ENCODE measurements around the gene VMP1. TPM values are rescaled to one million over a fixed set of nuclear protein-coding genes. Genes with fewer than 3 reads are reported as not detected.
"Not testable (repeated sequence)": the region's sequence is repeated elsewhere in the genome, so short reads cannot be mapped to it uniquely, and the experiment has no call there.

VMP1 gene
- polyA plus RNA-seq, 1 donor, result 111 TPM

DNA sequence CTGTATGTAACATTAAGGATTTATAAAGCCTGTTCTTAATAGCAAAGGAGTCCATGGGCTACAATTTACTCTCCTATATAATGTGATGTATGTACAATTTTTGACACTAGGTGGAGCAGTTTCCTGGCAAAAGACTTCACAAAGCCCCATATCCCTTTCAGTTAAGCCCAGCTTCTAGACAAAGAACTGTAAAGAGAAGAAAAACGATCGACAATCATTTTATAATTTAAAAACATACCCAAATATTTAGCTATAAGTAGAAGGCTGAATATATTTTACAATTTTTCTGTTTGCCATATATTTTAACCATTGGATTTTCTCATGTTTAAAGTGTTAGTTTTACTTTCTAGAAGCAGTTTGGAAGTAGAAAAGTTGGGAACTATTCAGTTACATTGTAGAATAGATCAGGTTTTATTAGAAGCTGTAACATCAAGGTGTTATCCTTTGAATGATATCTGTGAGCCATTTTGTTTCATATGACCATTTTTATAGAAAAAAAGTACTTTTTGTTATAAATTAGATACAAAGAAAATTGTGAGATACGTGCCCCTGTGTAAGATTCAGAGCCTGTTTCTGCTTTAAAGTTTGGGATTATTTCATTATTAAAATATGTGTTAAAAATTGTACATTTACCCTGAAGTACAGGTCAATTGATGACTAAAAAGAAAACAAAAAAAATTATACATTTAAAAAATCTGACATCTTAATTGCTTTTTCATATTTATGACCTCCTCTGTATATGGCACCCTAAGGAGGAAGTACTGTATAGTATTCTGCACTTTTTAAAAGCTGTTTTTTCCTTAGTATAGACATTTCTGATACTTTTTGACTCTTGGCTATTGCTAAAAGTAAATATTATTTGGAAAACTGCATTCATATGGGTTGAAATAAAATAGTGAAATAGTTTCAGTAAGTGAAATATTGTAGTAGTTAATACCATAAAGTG, 46.3 kb downstream of the VMP1 start:
- peak; percentile 89 for DNase-seq

DNA sequence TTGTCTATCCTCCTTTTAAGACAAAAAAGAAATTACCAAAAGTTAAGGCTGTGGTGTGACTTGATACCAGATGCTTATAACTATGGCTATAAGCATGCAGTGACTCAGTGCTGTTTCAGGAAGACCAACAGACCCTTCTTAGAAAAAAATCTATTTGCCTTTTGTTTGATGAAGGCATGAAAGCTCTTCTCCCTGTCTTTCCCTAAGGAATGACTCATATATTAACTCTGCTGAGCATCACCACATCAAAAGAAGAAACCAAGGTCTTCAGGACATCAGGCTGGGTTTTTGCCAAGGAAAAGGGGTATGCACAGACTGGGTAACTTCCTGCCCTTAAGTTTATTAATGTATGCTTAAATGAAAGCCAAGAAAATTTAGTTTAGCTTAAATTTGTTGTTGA, 47.1 kb downstream of the VMP1 start:
- DNase-seq, result no peak

DNA sequence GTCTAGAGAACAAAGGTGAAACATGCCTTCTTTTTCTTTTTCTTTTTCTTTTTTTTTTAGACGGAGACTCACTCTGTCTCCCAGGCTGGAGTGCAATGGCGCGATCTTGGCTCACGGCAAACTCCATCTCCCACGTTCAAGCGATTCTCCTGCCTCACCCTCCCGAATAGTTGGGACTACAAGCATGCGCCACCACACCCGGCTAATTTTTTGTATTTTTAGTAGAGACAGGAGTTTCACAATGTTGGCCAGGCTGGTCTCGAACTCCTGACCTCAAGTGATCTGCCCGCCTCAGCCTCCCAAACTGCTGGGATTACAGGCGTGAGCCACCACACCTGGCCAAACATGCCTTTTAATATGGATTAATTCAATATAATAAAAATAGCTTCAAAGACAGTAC, 47.6 kb downstream of the VMP1 start:
- not testable (repeated sequence) for DNase-seq

DNA sequence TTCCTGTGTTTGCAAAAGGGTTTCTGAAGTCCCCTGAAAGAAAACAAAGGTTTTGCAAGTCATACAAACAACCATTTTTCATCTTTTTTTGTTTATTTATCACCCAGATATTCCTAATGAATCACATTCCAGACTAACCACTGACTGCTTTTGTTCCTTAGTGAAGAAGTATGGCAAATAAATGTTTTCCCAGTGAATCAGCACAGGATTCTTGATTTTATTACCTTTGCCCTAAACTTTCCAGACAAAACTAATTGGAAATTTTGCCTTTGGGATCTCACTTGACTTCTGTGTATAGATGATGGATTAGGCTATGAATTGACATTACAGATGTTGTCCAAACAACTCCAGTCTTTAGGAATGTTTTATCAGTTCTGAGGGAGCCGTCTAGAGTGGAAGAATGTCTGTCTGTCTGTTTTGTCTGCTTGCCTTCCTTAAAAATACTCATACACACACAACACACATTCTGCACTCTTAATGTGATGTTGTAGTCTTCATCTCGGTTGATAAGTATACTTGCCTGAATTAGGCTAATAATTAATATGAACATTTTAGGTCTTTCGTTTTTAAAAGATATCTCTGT, 48.9 kb downstream of the VMP1 start:
- no peak for DNase-seq

DNA sequence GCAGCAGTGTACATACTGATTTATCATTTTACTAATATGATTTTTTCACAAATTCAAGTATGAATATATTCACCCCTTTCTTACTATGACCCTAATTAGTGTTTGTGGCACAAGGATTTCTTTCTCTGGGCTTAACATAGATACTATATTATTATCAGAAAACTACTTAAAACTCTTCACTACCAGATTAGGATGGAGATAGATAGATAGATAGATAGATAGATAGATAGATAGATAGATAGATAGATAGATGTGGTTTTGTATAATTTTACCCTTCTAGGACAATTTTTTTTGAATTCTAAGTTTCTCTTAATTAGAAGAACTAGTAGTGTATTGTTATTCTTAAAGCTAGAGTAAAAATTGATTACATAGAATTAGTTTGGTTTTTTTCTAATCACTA, 49.6 kb downstream of the VMP1 start:
- DNase-seq, result no peak

DNA sequence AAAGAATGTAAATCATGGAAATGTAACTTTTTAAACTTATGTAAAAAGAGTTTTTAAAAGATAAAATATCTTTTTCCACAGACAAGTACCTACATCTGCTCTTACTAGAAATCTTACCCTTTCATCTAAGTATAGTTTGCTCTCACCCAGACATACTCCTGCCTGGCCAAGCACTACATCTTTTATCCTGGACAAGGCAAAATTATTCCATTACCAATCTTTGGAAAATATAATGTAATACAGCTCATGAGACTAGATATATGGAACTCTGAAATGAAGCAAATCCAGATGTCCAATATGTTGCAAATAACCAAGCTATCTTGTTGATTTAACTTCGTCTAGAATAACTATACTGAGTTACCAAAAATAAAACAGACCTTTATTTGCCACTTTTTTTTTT, 50.0 kb downstream of the VMP1 start:
- no peak for DNase-seq

DNA sequence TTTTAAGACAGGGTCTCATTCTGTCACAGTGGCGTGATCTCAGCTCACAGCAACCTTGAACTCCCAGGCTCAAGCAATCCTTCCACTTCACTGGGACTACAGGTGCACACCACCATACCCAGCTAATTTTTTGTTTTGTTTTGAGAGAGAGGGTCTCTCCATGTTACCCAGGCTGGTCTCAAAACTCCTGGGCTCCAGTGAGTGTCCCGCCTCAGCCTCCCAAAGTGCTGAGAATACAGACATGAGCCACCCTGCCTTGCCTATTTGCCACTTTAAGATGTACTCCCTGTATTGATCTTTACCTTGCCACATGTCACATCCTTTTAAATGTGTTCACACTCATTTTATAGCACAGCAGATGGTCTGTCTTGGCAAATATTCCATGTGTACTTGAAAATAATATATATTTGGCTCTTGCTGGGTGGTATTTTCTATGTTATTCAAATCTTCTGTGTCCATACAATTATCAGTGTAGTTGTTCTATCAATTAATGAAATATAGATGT, 50.5 kb downstream of the VMP1 start:
- no peak for DNase-seq

DNA sequence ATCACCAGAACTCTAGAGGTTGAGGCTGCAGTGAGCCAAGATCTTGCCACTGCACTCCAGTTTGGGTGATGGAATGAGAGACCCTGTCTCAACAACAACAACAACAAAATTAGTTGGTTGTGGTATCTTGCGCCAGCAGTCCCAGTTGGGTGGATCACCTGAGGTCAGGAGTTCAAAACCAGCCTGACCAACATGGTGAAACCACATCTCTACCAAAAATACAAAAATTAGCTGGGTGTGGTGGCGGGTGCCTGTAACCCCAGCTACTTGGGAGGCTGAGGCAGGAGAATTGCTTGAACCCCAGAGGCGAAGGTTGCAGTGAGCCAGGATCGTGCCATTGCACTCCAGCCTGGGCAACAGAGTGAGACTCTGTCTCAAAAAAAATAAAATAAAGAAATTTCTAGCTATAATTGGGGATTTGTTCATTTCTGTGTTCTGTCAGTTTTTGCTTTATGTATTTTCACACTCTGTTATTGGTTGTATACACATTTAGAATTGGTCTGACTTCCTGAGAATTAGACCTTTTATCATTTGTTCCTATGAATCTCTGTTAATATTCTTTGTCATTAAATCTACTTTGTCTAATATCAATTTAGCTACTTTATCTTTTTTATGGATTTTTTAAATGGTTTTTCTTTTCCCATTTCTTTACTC, 51.7 kb downstream of the VMP1 start:
- DNase-seq, result not testable (repeated sequence)

DNA sequence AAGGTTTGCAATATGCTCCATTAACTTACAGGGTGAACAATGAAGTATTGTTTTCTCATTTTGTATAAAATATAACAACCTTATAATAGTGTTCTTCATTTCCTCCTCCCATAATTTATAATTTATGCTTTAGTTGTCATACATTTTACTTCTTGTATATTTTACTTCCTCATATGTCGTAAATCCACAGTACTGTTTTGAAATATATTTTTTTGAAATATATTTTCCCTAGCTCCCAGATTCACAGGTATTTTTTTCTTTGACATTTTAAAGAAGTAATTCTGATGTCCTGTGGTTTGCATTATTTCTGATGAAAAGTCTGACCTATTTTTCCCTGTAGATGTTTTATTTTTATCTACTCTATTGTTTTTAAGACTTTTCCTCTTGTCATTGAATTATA, 52.7 kb downstream of the VMP1 start:
- DNase-seq, result no peak

DNA sequence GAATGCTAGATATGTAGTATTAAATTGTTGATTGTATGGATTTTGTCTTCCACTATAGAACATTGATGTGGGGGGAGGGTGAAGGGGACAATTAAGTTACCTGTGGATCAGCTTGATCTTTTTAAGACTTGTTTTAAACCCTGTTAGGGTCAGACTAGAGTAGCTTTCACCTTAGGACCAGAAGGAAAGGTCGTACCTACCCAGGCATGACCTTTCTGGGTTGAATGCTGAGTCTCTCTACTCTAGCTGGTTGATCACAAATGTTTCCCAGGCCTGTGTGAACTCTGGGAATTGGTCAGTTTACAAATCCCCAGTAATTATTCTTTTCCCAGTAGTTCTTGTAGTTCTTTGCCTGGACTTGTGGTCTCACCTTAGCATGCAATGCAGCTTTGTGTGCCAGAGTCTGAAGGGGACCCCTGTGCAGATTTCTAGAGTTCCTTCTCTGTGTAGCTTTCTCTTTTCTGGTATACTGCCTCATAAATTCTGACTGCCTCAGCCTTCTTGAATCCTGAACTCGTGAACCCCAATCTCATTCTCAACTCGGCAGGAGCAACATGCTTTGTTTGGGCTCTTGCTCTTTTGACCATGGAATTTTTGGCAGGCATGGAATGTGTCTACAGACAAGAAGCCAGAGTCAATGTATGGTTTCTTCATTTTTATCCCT, 54.1 kb downstream of the VMP1 start:
- no peak for DNase-seq

DNA sequence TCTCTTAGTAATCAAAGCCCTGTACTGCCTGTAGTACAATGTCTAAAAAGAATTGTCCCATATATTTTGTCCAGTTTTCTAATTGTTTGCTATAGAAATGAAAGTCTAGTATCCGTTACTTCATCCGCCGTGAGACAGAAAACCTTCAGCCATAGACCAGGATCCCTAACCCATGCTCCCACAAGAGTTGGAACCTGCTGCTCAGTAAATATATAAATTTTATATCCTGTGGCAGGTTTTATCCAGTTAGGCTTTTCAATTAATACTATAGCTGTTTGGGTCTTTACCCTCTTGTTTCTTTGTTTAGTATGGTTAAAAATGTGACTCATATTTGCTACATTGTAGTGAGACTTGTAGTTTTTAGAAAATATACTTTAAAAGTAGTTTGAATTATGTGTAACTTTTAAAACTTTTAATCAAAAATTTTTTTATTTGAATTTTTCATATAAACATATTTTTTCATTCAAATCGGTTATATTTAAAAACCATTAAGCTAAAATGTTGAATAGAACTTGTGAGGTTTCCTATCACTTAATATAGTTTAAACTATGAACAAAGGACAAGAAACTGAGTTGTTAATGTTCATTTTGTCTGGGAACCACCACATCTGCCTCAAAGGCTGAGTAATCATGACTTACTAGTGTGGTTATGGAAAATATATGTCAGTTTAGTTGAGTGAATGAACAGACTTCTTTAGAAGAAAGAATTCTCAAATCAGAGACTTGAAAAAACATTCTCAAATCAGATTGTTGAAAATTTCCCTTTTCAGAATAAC, 54.8 kb downstream of the VMP1 start:
- no peak for DNase-seq

DNA sequence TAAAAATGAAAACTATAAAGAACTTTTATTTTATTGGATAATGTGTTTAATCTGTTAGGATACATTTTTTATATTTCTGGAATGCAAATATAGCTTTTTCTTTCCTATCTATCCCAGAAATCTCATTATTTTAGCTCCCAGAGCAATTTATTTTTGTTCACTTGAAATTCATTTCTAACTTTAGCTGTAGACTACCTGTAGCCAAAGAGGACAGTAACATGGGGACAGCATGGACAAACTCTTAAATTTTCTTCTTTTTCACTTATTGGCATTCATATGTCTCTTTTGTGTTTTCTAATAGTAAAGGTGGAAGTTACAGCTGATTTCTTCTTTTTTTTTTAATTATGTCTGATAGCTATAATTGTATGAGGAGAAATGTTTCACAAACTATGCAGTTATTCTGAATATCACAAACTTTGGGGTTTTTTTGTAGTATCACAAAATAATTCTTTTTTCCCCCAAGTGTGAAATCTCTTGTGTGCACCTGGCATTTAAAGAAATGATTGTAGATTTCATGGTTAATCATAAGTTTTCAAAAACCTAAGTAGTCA, 55.4 kb downstream of the VMP1 start:
- no peak for DNase-seq

DNA sequence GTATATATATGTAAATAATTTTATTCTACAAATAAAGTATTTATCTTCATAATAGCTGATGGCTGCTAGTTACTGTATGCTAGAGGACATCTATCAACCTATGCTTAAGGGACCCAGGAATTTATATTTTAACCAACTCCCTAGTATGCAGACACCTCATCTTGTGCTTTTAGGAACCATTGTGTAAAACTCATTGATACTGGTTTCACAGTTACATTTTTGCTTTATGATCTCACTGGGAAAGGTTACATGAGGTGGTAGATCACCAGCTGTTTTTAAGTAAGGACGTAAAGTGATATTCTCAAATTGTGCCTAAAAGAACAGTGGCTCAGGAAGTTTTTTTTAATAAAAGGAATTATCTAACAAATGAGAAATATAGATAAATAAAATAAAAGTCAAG, 56.4 kb downstream of the VMP1 start:
- DNase-seq, result no peak

DNA sequence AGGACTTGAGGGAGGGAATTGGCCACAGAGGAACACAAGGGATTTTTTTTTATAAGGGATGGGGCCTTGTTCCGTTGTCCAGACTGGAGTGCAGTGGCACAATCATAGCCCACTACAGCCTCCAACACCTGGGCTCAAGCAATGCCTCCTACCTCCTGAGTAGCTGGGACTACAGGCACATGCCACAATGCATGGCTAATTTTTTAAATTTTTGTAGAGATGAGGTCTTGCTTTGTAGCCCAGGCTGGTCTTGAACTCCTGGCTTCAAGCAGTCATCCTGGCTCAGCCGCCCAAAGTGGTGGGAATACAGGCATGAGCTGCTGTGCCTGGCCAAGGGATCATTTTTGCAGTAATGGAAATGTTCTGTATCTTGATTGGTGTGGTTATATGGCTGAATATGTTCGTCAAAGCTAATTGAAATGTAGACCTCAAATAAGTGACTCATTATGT, 56.9 kb downstream of the VMP1 start:
- DNase-seq, result no peak

DNA sequence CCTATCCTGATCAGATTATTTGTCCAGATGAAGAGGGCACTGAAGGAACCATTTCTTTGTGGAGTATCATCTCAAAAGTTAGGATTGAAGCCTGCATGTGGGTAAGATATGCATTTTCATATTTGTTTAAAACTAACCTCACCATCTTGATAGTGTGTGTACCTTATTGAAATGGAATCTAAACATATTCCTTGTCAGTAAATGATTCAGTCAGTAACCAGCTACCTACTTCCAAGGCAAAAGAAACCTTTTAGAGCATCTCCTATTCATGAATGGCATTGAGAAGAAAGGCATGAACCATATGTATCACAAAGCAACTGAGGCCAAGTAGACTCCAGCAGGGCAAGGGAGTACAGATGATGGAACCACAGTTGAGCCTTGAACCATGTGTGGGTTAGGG, 57.6 kb downstream of the VMP1 start:
- DNase-seq, result no peak

DNA sequence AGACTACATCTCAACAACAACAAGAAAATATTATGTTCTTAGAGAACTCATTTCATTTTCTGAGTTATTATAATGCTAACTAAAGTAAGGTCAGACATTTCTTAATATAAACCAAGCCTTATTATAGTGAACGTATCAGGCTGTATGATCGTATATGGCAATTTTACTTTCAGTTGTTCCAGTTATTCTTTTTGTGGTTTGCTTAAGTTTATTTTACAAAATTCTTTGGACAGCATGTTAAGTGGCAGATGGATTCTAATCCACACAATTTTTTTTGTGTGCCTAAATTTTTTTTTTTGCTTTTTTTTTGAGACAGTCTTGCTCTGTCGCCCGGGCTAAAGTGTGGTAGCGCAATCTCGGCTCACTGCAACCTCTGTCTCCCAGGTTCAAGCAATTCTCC, 59.0 kb downstream of the VMP1 start:
- DNase-seq, result no peak

DNA sequence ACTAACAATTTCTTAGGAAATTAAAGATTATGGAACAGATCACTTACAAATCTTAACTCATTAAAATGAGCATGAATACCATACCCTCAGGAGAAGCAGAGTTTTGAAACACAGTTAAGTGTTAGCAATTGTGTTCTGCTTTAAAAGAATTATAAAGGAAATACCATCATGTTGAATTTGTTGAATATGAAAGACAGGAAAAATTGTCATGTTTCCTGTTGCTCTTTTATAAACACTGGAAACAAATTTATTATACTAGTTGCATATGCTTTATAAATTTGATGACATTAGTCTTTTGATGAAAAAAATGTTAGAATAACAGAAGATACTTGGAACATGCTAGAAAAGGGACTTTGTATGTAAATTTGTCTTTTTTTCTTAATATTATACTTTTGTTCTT, 59.7 kb downstream of the VMP1 start:
- DNase-seq, result no peak

DNA sequence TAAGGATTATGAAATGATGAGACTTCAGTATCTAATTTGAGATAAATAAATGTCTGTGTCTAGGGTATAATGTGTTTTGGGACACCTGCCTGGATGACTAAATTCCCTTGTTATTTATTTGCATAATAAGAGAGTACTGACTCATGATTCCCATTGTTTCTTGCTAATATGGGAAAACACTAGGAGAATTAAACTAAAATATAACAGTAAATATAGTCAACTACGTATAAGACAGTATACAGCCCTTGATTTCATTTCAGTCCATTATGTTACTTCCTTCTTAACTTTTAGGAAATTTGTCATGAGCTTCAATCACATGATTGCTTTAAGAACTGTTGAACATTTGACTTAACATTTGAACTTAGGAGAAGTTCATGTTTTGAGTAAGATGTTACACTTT, 62.4 kb downstream of the VMP1 start:
- DNase-seq, result no peak

DNA sequence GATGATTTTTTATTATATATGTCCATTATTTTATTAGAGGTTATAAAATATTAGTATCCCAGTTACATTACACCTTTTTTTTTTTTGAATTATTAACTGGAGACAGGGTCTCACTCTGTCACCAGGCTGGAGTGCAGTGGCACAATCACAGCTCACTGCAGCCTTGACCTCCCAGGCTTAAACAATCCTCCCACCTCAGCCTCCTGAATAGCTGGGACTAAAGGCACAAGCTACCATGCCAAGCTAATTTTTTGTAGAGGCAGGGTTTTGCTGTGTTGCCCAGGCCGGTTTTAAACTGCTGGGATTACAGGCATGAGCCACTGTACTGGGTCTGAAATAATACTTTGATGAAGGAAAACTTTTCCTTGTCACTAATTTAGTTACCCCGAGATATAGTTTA, 63.6 kb downstream of the VMP1 start:
- no peak for DNase-seq

DNA sequence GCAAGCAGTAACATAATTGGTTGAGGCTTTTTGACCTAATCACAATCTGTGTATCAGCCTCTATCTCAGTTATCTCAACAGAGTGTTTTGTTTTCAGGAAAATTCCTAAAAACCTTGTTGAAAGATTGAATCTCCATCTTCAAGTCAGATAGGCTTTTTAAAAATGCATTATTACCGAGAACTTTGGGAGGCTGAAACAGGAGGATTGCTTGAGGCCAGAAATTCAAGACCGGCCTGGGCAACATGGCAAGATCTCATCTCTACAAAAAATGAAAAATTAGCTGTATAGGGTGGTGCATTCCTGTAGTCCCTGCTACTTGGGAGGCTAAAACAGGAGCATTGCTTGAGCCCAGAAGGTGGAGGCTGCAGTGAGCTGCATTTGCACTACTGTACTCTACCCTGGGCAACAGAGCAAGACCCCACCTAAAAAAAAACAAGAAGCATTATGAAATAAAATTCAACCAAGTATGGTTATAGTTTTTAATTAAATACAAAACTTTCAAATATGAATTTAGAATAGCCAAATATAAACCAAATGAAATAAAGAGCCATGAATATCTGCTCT, 68.4 kb downstream of the VMP1 start:
- DNase-seq, result no peak

DNA sequence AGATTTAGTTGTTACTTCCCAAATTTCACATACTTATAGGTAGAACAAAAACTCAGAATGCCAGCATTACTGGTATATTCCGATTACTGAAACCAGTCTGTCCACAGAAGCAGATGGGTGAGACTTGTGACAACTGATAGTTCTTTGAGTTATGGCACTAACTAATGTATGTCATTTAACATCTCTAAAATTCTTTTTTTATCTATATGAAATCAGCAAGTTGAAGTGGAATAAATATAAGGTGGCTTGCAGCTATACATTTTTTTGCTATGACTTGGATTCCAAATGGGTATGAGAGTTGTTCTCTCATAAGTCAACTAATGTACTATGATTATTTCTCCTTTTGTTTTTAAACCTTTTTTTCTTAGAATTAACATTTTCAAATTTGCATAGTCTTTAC, 69.1 kb downstream of the VMP1 start:
- DNase-seq, result no peak

All from left kidney (tissue), 2 donors.